Endothelial cell of umbilical vein (primary cell): ENCODE results near the gene HIVEP3. TPM values are rescaled to one million over a fixed set of nuclear protein-coding genes. Genes with fewer than 3 reads are reported as not detected.

Experiments
- BruUV-seq: library from RNA; stranded (reverse); fragments of 400-500 nt; replicated peaks from 2 replicates; lab custom pipeline; 2021; lab: Mats Ljungman, UMichigan
- CTCF ChIA-PET: fragments of 300-600, 350-600 bp; sonication (Branson Sonifier 250); formaldehyde crosslinking; loops from one replicate; lab custom pipeline; 2021; ENCODE audit warnings: antibody characterized with exemption, inconsistent platforms; lab: Charles Lee
- POLR2A ChIA-PET: fragments of 300-600, 350-600 bp; sonication (Branson Sonifier 250); formaldehyde crosslinking; loops from one replicate; lab custom pipeline; 2021; ENCODE audit warnings: antibody characterized with exemption, inconsistent platforms; lab: Charles Lee
- DNase-seq: peaks from one replicate; pipeline ENCODE4 v3.0.0-alpha.2; 2011; ENCODE audit warnings: low read depth, low spot score
- FAIRE-seq: peaks from 2 replicates; lab custom pipeline; 2011; peaks lifted over from hg19 to GRCh38; lab: Jason Lieb, UNC
- H2AFZ ChIP-seq: 2 replicates; pipeline ENCODE4 v1.6.0; 2012; ENCODE audit warnings: low read depth, low read length, control low read depth, inconsistent platforms
- H3K27ac ChIP-seq: 2 replicates; pipeline ENCODE4 v1.5.1; 2011; ENCODE audit warnings: low read depth, mild to moderate bottlenecking, control low read depth, low read length, moderate library complexity; ENCODE audit not compliant: insufficient read depth
- H3K27me3 ChIP-seq, 2 experiments: 2 replicates each; pipeline versions ENCODE4 v1.6.0 to v1.6.1; 2011; ENCODE audit warnings: low read length in 2 of 2, mixed read lengths in 1 of 2; ENCODE audit not compliant: control insufficient read depth in 2 of 2, insufficient read depth in 2 of 2
- H3K36me3 ChIP-seq, 2 experiments: 2 replicates in 1 of 2; 3 replicates in 1 of 2; pipeline ENCODE4 v1.5.1; 2011; ENCODE audit warnings: low read length in 2 of 2, mild to moderate bottlenecking in 1 of 2, moderate library complexity in 1 of 2; ENCODE audit not compliant: control insufficient read depth in 2 of 2, insufficient read depth in 2 of 2; ENCODE audit errors: extremely low read depth in 1 of 2
- H3K4me1 ChIP-seq: 3 replicates; pipeline ENCODE4 v1.5.1; 2011; ENCODE audit warnings: mild to moderate bottlenecking, low read length; ENCODE audit not compliant: control insufficient read depth, insufficient read depth; ENCODE audit errors: extremely low read depth
- H3K4me2 ChIP-seq: 2 replicates; pipeline ENCODE4 v1.6.1; 2011; ENCODE audit warnings: low read length, control low read depth, mixed read lengths; ENCODE audit not compliant: insufficient read depth
- H3K4me3 ChIP-seq, 3 experiments: fragments of 200-600 bp in 1 of 3; sonication (generic), shearing (Covaris generic) in 1 of 3; replicated peaks in 1 of 3; 2 replicates each; pipeline ENCODE4 v1.5.1; 2011 to 2016; ENCODE audit warnings: control low read depth in 3 of 3, low read length in 3 of 3, mild to moderate bottlenecking in 2 of 3, inconsistent platforms in 1 of 3, low read depth in 1 of 3, moderate library complexity in 1 of 3; ENCODE audit not compliant: insufficient read depth in 1 of 3
- H3K79me2 ChIP-seq: 2 replicates; pipeline ENCODE4 v1.6.0; 2012; ENCODE audit warnings: low read length, inconsistent platforms; ENCODE audit not compliant: control insufficient read depth, insufficient read depth
- H3K9ac ChIP-seq: replicated peaks from 2 replicates; pipeline ENCODE3; 2011; ENCODE audit warnings: low read length, control low read depth; ENCODE audit not compliant: insufficient read depth; ENCODE audit errors: extremely low read depth
- H3K9me1 ChIP-seq: replicated peaks from 3 replicates; pipeline ENCODE4 v1.6.0; 2011; ENCODE audit warnings: mild to moderate bottlenecking, low read length; ENCODE audit not compliant: control insufficient read depth, insufficient read depth; ENCODE audit errors: extremely low read depth
- H3K9me3 ChIP-seq: replicated peaks from 2 replicates; pipeline ENCODE4 v1.5.1; 2012; ENCODE audit warnings: low read length, inconsistent platforms; ENCODE audit not compliant: control insufficient read depth, insufficient read depth
- H4K20me1 ChIP-seq: replicated peaks from 2 replicates; pipeline ENCODE3; 2011; ENCODE audit warnings: mild to moderate bottlenecking, low read length; ENCODE audit not compliant: control insufficient read depth, insufficient read depth; ENCODE audit errors: extremely low read depth
- CTCF ChIP-seq, 2 donors: IDR thresholded peaks; 1 replicate in 1 of 2; 2 replicates in 1 of 2; pipeline ENCODE4 v1.5.1; 2011; ENCODE audit warnings: low read length in 2 of 2, mild to moderate bottlenecking in 2 of 2, moderate library complexity in 2 of 2, control low read depth in 1 of 2, inconsistent platforms in 1 of 2, low read depth in 1 of 2; ENCODE audit not compliant: insufficient read depth in 1 of 2; ENCODE audit errors: extremely low read depth in 1 of 2
- EZH2 ChIP-seq: IDR thresholded peaks from 2 replicates; pipeline ENCODE4 v1.6.1; 2012; ENCODE audit warnings: borderline replicate concordance, low read depth, mild to moderate bottlenecking, moderate library complexity, low read length, inconsistent platforms; ENCODE audit not compliant: severe bottlenecking
- FOS ChIP-seq: IDR thresholded peaks from 2 replicates; pipeline ENCODE4 v1.6.1; 2011; ENCODE audit warnings: mild to moderate bottlenecking, low read length, moderate library complexity, borderline replicate concordance; ENCODE audit not compliant: insufficient read depth
- GATA2 ChIP-seq: IDR thresholded peaks from 2 replicates; pipeline ENCODE4 v1.7.0; 2011; ENCODE audit warnings: low read depth, mild to moderate bottlenecking, moderate library complexity, mixed read lengths, low read length; ENCODE audit not compliant: insufficient read length, insufficient read depth
- MAX ChIP-seq: IDR thresholded peaks from 2 replicates; pipeline ENCODE4 v1.6.1; 2011; ENCODE audit not compliant: insufficient read depth, insufficient read length
- MYC ChIP-seq: IDR thresholded peaks from one replicate; pipeline ENCODE4 v1.6.1; 2011; ENCODE audit warnings: mild to moderate bottlenecking, low read depth, low read length
- POLR2A ChIP-seq: IDR thresholded peaks from 2 replicates; pipeline ENCODE4 v1.6.1; 2012; ENCODE audit warnings: low read depth, mild to moderate bottlenecking, control low read depth, low read length
- POLR2AphosphoS5 ChIP-seq: IDR thresholded peaks from 2 replicates; pipeline ENCODE4 v1.6.1; 2012; ENCODE audit warnings: low read depth, mild to moderate bottlenecking, control low read depth, low read length, moderate library complexity; ENCODE audit not compliant: insufficient read depth
- dilution Hi-C: fragments of 300-500 bp; cut with MboI; formaldehyde crosslinking; loops from one replicate; pipeline ENCODE4 v1.15.0; 2019; ENCODE audit warnings: low sequenced_read_pairs; ENCODE audit not compliant: extremely low pct_ligation_motif_present
- intact Hi-C: fragments of 100-400 bp; cut with micrococcal nuclease; formaldehyde crosslinking; loops from one replicate; pipeline ENCODE4 v1.10.0; 2022
- polyA plus RNA-seq, 4 experiments: library from polyadenylated mRNA; depleted of rRNA in 3 of 4; stranded (reverse) in 3 of 4; unstranded in 1 of 4; fragments of >200 nt; gene quantifications; 2 replicates each; pipeline versions ENCODE4 v1.2.1 to v1.2.3, GENCODE V29; 2011 to 2012; ENCODE audit warnings: missing spikeins in 1 of 4
- total RNA-seq: library from RNA; stranded (reverse); gene quantifications from 2 replicates; pipeline ENCODE4 v1.2.3, GENCODE V29; 2021

HIVEP3 gene
- total and polyA plus RNA-seq, 2 donors (not counting 3 experiments of a cell fraction or from before 2014, with no cell fraction given), result 3.4 to 4.0 TPM

- no peak overlapping the region for H3K4me2 ChIP-seq
- no peak overlapping the region for H3K4me3 ChIP-seq
- CTCF ChIA-PET, result no interaction called here
- H3K9ac ChIP-seq, result no peak overlapping the region
- H3K9me3 ChIP-seq, result no peaks in the 10 kb centered on the region
- H2AFZ ChIP-seq, result no peak overlapping the region
- H3K27ac ChIP-seq, result no peak overlapping the region
- H3K79me2 ChIP-seq, result no peaks in the 10 kb centered on the region
- POLR2A ChIA-PET, result no interaction called here
- BruUV-seq, result no TSS peak
- H4K20me1 ChIP-seq, result no peaks in the 10 kb centered on the region
- FAIRE-seq, result no peak
- H3K9me1 ChIP-seq, result no peaks in the 10 kb centered on the region
- DNase-seq, result no peak
- TF ChIP-seq CTCF (IDR thresholded peaks at IDR 0.05; ENCODE audit: extremely low read depth in 1 of 2, insufficient read depth in 1 of 2, low read depth in 1 of 2, low read length in 2 of 2) (no peak), MAX (no peak), MYC (no peak), EZH2 (no peak), GATA2 (no peak), POLR2A (no peak), FOS (no peak), POLR2AphosphoS5 (no peak)
- H3K4me1 ChIP-seq, result no peaks in the 10 kb centered on the region
- dilution Hi-C loops, result no loop called here
- no peaks in the 10 kb centered on the region for H3K36me3 ChIP-seq
- no peaks in the 10 kb centered on the region for H3K27me3 ChIP-seq
- intact Hi-C loops, result no loop called here
Measured at GRCh38 chr1:41678111-41678878, 240.4 kb downstream of the HIVEP3 start.
